NCI-H774 (cell line): ENCODE measurements around the gene TMEM181.
A peak's percentile ranks its signal among the peaks of the same experiment; 100 is the strongest.
"Not testable (repeated sequence)": the region's sequence is repeated elsewhere in the genome, so short reads cannot be mapped to it uniquely, and the experiment has no call there.

Experiments
- DNase-seq: peaks from one replicate; lab custom pipeline; 2025; lab: John Stamatoyannopoulos, UW

The TMEM181 gene

GRCh38 chr6:158536891-158537798 lies 22.7 kb upstream of the TMEM181 start:
- DNase-seq = peak; percentile 77

GRCh38 chr6:158538741-158539140 lies 21.1 kb upstream of the TMEM181 start:
- DNase-seq = no peak

- no peak for DNase-seq
These were observed 20.5 kb upstream of the TMEM181 start for GRCh38 chr6:158539413-158539812.

GRCh38 chr6:158539881-158540280 lies 20.0 kb upstream of the TMEM181 start:
- no peak for DNase-seq

GRCh38 chr6:158543606-158544185 lies 16.2 kb upstream of the TMEM181 start:
- DNase-seq = no peak

GRCh38 chr6:158544428-158544827 lies 15.5 kb upstream of the TMEM181 start:
- no peak for DNase-seq

- no peak for DNase-seq
These were observed 14.6 kb upstream of the TMEM181 start for GRCh38 chr6:158545043-158545966.

- DNase-seq = peak; percentile 97
These were observed 11.3 kb upstream of the TMEM181 start for GRCh38 chr6:158548418-158549161.

GRCh38 chr6:158552055-158552795 lies 7.7 kb upstream of the TMEM181 start:
- DNase-seq = no peak

GRCh38 chr6:158552796-158553138 lies 7.1 kb upstream of the TMEM181 start:
- no peak for DNase-seq

GRCh38 chr6:158554611-158555361 lies 5.1 kb upstream of the TMEM181 start:
- peak; percentile 47 for DNase-seq

- DNase-seq = no peak
These were observed 3.8 kb upstream of the TMEM181 start for GRCh38 chr6:158556113-158556512.

- DNase-seq = not testable (repeated sequence)
These were observed 2.8 kb upstream of the TMEM181 start for GRCh38 chr6:158557110-158557509.

GRCh38 chr6:158557927-158558326 lies 2.0 kb upstream of the TMEM181 start:
- no peak for DNase-seq

- no peak for DNase-seq
These were observed 1.2 kb upstream of the TMEM181 start for GRCh38 chr6:158558415-158559306.

- no peak for DNase-seq
These were observed 475 bp upstream of the TMEM181 start for GRCh38 chr6:158559338-158559894.

- DNase-seq = no peak
These were observed 987 bp downstream of the TMEM181 start for GRCh38 chr6:158560836-158561320.

- DNase-seq = no peak
These were observed 1.5 kb downstream of the TMEM181 start for GRCh38 chr6:158561321-158561884.
